ENCODE results near the gene KHDC1. TPM values are rescaled to one million over a fixed set of nuclear protein-coding genes. Genes with fewer than 3 reads are reported as not detected.
"Not testable (repeated sequence)": the region's sequence is repeated elsewhere in the genome, so short reads cannot be mapped to it uniquely, and the experiment has no call there.

The KHDC1 gene
- total RNA-seq = 1 to 10 TPM; 1.3 to 4.6 (median 3.3) TPM
- 1 to 10 TPM; 3.0 to 3.6 TPM for polyA plus RNA-seq
- long read RNA-seq, donor 1, transcript KHDC1-202 (5 exons, 1,430 nt) = major isoform, 8 of 20 reads
- long read RNA-seq, donor 1, partial matches to known transcripts = 2 of 20 reads
- long read RNA-seq, donor 1, other reads (novel, unspliced or antisense) = 9 of 20 reads
- long read RNA-seq, donor 2, transcript KHDC1-201 (4 exons, 1,134 nt) = major isoform, 5 of 14 reads
- long read RNA-seq, donor 2, partial matches to known transcripts = 5 of 14 reads
- long read RNA-seq, donor 2, other reads (novel, unspliced or antisense) = 0 of 14 reads
- long read RNA-seq, donor 3, partial matches to known transcripts = 0 of 5 reads
- long read RNA-seq, donor 3, other reads (novel, unspliced or antisense) = 4 of 5 reads

GRCh38 chr6:73262671-73263569 is at the start of gene KHDC1:
Gene KHDC1 (minus strand): TSS chr6:73263196. CDS start chr6:73242517, 20,679 bp downstream.
- 0 to 2% (median 0%) methylated on average over 43 to 63 of the region's 63 CpGs for WGBS, 3 donors
- no peaks in the 10 kb centered on the region for H3K36me3 ChIP-seq
- DNase-seq = peak; percentile 30 to 73 (median 53)
- TF ChIP-seq POLR2A (IDR thresholded peaks at IDR 0.05) (no peak), CTCF (IDR thresholded peaks at IDR 0.05) (no peak), EP300 (IDR thresholded peaks at IDR 0.05) (no peak)
- H3K4me3 ChIP-seq = peak within 1 kb of the TSS; percentile 50
- peaks cover 4% of the 10 kb centered on the region for H3K4me1 ChIP-seq (ENCODE audit: insufficient read depth)
- H3K27me3 ChIP-seq = no peaks in the 10 kb centered on the region
- no peaks in the 10 kb centered on the region for H3K9me3 ChIP-seq
- intact Hi-C loops (cut with DNase I) = no loop called here
- peak within 1 kb of the TSS; percentile 38 to 40 for H3K27ac ChIP-seq

DNA sequence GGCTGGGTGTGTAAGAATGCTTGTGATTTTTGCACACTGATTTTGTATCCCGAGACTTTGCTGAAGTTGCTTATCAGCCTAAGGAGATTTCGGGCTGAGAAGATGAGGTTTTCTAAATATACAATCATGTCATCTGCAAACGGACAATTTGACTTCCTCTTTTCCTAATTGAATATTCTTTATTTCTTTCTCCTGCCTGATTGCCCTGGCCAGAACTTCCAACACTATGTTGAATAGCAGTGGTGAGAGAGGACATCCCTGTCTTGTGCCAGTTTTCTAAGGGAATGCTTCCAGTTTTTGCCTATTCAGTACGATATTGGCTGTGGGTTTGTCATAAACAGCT is 47.5 kb upstream of the KHDC1 start:
- DNase-seq; H3K4me1 ChIP-seq (ENCODE audit: insufficient read depth); H3K27ac ChIP-seq; intact Hi-C loops (cut with DNase I); H3K9me3 ChIP-seq; H3K36me3 ChIP-seq; H3K27me3 ChIP-seq: not testable (repeated sequence)
- 1 to 6% (median 2%) methylated on average over 4 of the region's 4 CpGs for WGBS, 3 donors
- peak overlapping the region; percentile 51 for H3K4me3 ChIP-seq

GRCh38 chr6:73309785-73310502 is 46.9 kb upstream of the KHDC1 start:
- H3K27ac ChIP-seq = peak overlapping the region in 1 of 2 donors; percentile 2
- DNase-seq = peak; percentile 44 to 70 (median 48)
- intact Hi-C loops (cut with DNase I) = no loop called here

GRCh38 chr6:73309535-73309784 is 46.5 kb upstream of the KHDC1 start:
- Histone ChIP-seq H3K27ac (no peak overlapping the region), H3K4me1 (ENCODE audit: insufficient read depth) (no peaks in the 10 kb centered on the region), H3K4me3 (peak overlapping the region; percentile 51), H3K36me3 (no peaks in the 10 kb centered on the region), H3K9me3 (peaks cover 0 to under 1% of the 10 kb centered on the region in 2 donors), H3K27me3 (no peaks in the 10 kb centered on the region)
- no peak for TF ChIP-seq POLR2A (IDR thresholded peaks at IDR 0.05)
- WGBS, 3 donors = 2 to 5% (median 4%) methylated on average over 13 of the region's 13 CpGs
- intact Hi-C loops (cut with DNase I) = no loop called here
- DNase-seq = no peak

More at GRCh38 chr6:73309785-73310502, 46.9 kb upstream of the KHDC1 start:
- 0% methylated on average over 57 to 59 of the region's 59 CpGs for WGBS, 3 donors
- TF ChIP-seq EP300 (IDR thresholded peaks at IDR 0.05) (no peak), CTCF (IDR thresholded peaks at IDR 0.05) (peak in 1 of 3 donors; percentile 8), POLR2A (IDR thresholded peaks at IDR 0.05) (peak; percentile 17)
- Histone ChIP-seq H3K36me3 (no peaks in the 10 kb centered on the region), H3K9me3 (peaks cover 0 to 6% of the 10 kb centered on the region in 2 donors), H3K4me1 (ENCODE audit: insufficient read depth) (no peaks in the 10 kb centered on the region), H3K27me3 (no peaks in the 10 kb centered on the region), H3K4me3 (peak overlapping the region; percentile 51)
